Epithelial cell of esophagus (primary cell): ENCODE results near the gene RPS4Y2.

Source experiments
- DNase-seq: peaks from one replicate; pipeline ENCODE4 v3.0.0; 2010; ENCODE audit warnings: low read depth
- H3K4me3 ChIP-seq: 2 replicates; pipeline ENCODE4 v1.5.1; 2011; ENCODE audit warnings: mild to moderate bottlenecking, low read length, control low read depth
- CTCF ChIP-seq: IDR thresholded peaks from 2 replicates; pipeline ENCODE4 v1.5.1; 2011; ENCODE audit warnings: low read depth, mild to moderate bottlenecking, low read length, control low read depth, inconsistent platforms; ENCODE audit not compliant: insufficient read depth; ENCODE audit errors: missing control alignments

Gene RPS4Y2

GRCh38 chrY:20746919-20747318, 9.0 kb upstream of the RPS4Y2 start:
- DNase-seq = no peak
- no peak for TF ChIP-seq CTCF
- H3K4me3 ChIP-seq = no peak overlapping the region

GRCh38 chrY:20763869-20764268, 8.0 kb downstream of the RPS4Y2 start:
- H3K4me3 ChIP-seq = no peak overlapping the region
- TF ChIP-seq CTCF = no peak
- no peak for DNase-seq

- no peak for TF ChIP-seq CTCF
- no peak overlapping the region for H3K4me3 ChIP-seq
- DNase-seq = no peak
These were observed 9.2 kb downstream of the RPS4Y2 start for GRCh38 chrY:20765117-20765516.

DNA sequence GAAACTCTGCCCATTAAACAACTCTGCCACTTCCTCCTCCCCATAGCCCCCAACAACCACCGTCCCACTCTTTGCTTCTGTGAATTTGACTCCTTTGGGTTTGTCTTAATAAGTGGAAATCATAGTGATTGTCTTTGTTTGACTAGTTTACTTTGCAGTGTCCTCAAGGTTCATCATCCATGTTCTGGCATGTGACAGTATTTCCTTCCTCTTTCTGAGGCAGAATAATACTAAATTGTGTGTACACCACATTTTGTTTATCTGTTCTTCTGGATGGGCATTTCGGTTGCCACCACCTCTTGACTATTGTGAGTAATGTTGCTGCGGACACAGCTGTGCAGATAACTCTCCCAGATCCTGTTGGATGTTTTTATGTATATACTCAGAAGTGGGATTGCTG, 14.8 kb downstream of the RPS4Y2 start:
- DNase-seq = no peak
- H3K4me3 ChIP-seq = no peak overlapping the region
- no peak for TF ChIP-seq CTCF

GRCh38 chrY:20776104-20776503, 20.2 kb downstream of the RPS4Y2 start:
- TF ChIP-seq CTCF = no peak
- DNase-seq = no peak
- H3K4me3 ChIP-seq = no peak overlapping the region

DNA sequence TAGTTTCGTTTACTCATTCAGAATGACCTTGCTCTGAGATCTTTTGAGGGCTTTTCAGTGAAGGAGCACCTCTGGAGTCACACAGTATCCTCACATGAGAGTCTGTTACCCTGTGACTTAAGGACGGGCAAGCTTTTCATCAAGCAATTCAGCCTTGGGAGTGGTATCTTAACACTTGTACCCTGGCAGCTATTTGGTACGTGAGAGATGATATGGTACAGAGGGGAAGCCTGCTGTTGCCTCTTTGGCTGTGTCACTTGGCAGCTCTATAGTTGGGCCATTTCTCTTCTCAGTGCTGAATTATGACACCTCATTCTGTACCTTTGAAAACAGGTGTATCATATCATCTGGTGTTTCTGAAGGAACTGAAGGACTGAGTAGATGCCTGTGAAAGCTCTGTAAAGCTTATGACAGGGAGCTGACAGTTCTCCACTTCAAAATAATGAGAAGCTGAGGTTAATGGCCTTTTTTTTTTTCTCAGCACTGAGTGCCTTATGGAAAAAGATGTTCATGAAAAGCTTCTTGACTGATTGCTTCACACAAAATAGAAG, 24.3 kb downstream of the RPS4Y2 start:
- DNase-seq = no peak
- no peak for TF ChIP-seq CTCF
- no peak overlapping the region for H3K4me3 ChIP-seq

DNA sequence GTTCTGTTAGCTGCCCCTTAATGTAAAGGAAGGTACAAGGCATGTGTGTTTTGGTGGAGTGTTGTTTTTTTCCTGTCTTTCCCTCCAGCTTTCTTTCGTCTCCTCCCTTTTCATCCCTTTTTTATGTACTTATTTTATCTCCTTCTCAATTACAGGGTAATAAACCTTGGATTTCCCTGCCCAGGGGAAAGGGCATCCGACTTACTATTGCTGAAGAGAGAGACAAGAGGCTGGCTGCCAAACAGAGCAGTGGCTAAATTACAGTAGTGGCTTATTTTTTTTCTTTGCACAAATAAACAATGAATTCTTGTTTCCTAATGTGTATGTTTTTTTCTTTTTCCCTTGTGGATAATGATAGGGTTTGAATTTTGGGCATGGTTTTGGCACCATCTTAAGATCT, 24.9 kb downstream of the RPS4Y2 start:
- no peak for TF ChIP-seq CTCF
- DNase-seq = no peak
- no peak overlapping the region for H3K4me3 ChIP-seq
